HL-60 (cell line): Measurements from ENCODE around the gene SPAG4.

Source experiments
- DNase-seq, 2 experiments: peaks; one replicate each; pipeline ENCODE4 v3.0.0-alpha.2; 2010 to 2020; ENCODE audit warnings: low read depth in 1 of 2, low spot score in 1 of 2
- H3K27ac ChIP-seq: fragments of 250-450 bp; sonication (Bioruptor Pico); replicated peaks from 2 replicates; pipeline ENCODE4 v1.5.1; 2020; ENCODE audit warnings: mild to moderate bottlenecking, moderate library complexity
- H3K27me3 ChIP-seq: fragments of 250-450 bp; sonication (Bioruptor Pico); 2 replicates; pipeline ENCODE4 v1.5.1; 2021; ENCODE audit warnings: mild to moderate bottlenecking, moderate library complexity; ENCODE audit not compliant: insufficient read depth, poor library complexity, severe bottlenecking
- H3K4me3 ChIP-seq: replicated peaks from 2 replicates; pipeline ENCODE4 v1.5.1; 2011; ENCODE audit warnings: mild to moderate bottlenecking, control low read depth, low read length; ENCODE audit not compliant: insufficient read depth
- GABPA ChIP-seq: IDR thresholded peaks from 2 replicates; pipeline ENCODE4 v1.6.1; 2012; ENCODE audit warnings: low read depth
- POLR2AphosphoS5 ChIP-seq: IDR thresholded peaks from 2 replicates; pipeline ENCODE4 v1.6.1; 2012; ENCODE audit warnings: low read depth
- SPI1 ChIP-seq: IDR thresholded peaks from 2 replicates; pipeline ENCODE4 v1.6.1; 2012; ENCODE audit warnings: low read depth, mild to moderate bottlenecking, borderline replicate concordance
- TF ChIP-seq, protein P1 (sequence below): IDR thresholded peaks from one replicate; pipeline ENCODE4 v1.5.1; 2011; ENCODE audit warnings: low read length, control low read depth, inconsistent platforms; ENCODE audit not compliant: insufficient read depth
- TF ChIP-seq, protein P2 (sequence below): IDR thresholded peaks from 2 replicates; pipeline ENCODE4 v1.6.1; 2012; ENCODE audit warnings: low read depth; ENCODE audit not compliant: insufficient replicate concordance

SPAG4 gene

DNA sequence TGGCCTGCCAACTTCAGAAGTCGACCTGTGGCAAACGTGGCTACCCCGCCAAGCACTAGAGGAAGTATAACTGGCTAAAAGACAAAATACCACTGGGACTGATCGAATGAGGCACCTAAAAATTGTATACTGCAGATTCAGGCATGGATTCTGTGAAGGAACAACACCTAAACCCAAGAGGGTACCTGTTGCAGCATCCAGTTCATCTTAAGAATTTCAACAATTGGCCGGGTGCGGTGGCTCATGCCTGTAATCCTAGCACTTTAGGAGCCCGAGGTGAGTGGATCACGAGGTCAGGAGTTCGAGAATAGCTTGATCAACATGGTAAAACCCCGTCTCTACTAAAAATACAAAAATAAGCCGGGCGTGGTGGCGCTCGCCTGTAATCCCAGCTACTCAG, 27.2 kb upstream of the SPAG4 start:
- Histone ChIP-seq H3K4me3 (no peak overlapping the region), H3K27me3 (no peaks in the 10 kb centered on the region), H3K27ac (no peak overlapping the region)
- TF ChIP-seq, protein P1, sequence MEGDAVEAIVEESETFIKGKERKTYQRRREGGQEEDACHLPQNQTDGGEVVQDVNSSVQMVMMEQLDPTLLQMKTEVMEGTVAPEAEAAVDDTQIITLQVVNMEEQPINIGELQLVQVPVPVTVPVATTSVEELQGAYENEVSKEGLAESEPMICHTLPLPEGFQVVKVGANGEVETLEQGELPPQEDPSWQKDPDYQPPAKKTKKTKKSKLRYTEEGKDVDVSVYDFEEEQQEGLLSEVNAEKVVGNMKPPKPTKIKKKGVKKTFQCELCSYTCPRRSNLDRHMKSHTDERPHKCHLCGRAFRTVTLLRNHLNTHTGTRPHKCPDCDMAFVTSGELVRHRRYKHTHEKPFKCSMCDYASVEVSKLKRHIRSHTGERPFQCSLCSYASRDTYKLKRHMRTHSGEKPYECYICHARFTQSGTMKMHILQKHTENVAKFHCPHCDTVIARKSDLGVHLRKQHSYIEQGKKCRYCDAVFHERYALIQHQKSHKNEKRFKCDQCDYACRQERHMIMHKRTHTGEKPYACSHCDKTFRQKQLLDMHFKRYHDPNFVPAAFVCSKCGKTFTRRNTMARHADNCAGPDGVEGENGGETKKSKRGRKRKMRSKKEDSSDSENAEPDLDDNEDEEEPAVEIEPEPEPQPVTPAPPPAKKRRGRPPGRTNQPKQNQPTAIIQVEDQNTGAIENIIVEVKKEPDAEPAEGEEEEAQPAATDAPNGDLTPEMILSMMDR, result no peak
- TF ChIP-seq GABPA (no peak), POLR2AphosphoS5 (no peak), SPI1 (no peak)
- TF ChIP-seq, protein P2, sequence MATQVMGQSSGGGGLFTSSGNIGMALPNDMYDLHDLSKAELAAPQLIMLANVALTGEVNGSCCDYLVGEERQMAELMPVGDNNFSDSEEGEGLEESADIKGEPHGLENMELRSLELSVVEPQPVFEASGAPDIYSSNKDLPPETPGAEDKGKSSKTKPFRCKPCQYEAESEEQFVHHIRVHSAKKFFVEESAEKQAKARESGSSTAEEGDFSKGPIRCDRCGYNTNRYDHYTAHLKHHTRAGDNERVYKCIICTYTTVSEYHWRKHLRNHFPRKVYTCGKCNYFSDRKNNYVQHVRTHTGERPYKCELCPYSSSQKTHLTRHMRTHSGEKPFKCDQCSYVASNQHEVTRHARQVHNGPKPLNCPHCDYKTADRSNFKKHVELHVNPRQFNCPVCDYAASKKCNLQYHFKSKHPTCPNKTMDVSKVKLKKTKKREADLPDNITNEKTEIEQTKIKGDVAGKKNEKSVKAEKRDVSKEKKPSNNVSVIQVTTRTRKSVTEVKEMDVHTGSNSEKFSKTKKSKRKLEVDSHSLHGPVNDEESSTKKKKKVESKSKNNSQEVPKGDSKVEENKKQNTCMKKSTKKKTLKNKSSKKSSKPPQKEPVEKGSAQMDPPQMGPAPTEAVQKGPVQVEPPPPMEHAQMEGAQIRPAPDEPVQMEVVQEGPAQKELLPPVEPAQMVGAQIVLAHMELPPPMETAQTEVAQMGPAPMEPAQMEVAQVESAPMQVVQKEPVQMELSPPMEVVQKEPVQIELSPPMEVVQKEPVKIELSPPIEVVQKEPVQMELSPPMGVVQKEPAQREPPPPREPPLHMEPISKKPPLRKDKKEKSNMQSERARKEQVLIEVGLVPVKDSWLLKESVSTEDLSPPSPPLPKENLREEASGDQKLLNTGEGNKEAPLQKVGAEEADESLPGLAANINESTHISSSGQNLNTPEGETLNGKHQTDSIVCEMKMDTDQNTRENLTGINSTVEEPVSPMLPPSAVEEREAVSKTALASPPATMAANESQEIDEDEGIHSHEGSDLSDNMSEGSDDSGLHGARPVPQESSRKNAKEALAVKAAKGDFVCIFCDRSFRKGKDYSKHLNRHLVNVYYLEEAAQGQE, result no peak
- DNase-seq, result no peak

DNA sequence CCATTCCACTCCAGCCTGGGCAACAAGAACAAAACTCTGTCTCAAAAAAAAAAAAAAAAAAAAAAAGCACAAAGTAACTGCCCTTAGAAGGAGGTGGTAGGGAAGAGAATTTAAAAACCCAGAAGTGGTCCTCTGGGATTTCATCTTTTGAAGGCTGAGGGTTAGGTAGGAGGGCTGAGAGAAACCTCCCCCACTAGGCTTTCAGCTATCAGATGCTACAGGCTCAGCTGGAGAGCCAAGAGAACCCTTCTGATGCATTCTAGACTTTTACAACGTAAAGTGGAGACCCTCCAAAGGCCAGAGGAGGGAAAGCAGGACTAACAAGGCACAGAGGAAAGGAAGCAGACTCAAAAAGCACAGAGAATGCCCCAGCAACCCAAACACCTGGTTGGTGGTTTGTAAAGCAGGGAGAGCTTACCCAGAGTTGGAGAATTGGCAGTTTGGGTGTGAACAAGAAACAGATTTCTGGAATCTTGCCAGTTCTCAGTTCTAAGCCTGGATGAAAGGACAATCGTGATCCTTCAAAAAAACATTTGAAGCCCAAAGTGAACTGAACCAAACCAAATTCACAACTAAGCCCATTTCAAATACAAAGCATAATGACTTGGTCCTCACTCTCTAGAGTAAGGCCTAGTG, 23.2 kb upstream of the SPAG4 start:
- no peak for DNase-seq
- H3K27ac ChIP-seq, result no peak overlapping the region
- TF ChIP-seq, protein P2, result no peak
- TF ChIP-seq, protein P1, result no peak
- no peak for TF ChIP-seq SPI1
- TF ChIP-seq POLR2AphosphoS5, result no peak
- no peak for TF ChIP-seq GABPA
- H3K27me3 ChIP-seq, result no peaks in the 10 kb centered on the region
- H3K4me3 ChIP-seq, result no peak overlapping the region

DNA sequence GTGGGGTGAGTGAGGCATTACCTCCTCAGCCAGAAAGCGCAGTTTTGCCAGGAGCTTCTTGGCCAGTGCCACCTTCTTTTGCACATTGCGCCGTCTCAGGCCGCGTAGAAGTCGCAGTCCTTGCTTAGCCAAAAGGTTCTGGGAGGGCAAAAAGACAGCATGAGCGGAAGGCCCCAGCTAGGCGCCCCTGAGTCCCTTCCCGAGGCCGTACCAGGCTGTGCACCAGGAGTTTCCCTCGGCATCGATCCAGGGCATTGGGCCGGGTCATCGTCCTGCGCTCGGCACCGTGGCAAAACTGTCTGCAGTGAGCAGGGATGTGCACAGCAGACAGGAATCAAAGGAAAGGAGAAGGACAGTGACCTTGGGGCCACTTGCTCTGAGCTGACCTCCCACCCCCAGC, 20.2 kb upstream of the SPAG4 start:
- Histone ChIP-seq H3K27me3 (peaks cover 10% of the 10 kb centered on the region), H3K27ac (no peak overlapping the region), H3K4me3 (no peak overlapping the region)
- TF ChIP-seq, protein P2, result no peak
- DNase-seq, result no peak
